Ecto neural progenitor cell (in vitro differentiated cells): ENCODE results near the gene CCNA1.

Experiments used
- DNase-seq: peaks from one replicate; pipeline ENCODE4 v3.0.0-alpha.2; 2018; ENCODE audit warnings: low spot score

Gene CCNA1

DNA sequence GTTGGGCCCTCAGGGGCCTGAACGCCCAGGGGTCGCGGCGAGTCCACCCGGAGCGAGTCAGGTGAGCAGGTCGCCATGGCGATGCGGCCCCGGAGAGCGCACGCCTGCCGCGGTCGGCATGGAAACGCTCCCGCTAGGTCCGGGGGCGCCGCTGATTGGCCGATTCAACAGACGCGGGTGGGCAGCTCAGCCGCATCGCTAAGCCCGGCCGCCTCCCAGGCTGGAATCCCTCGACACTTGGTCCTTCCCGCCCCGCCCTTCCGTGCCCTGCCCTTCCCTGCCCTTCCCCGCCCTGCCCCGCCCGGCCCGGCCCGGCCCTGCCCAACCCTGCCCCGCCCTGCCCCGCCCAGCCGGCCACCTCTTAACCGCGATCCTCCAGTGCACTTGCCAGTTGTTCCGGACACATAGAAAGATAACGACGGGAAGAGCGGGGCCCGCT is at the start of gene CCNA1:
Gene CCNA1, plus strand, starts transcription at position 390 of the 439 bp plus-strand sequence. CDS start 562 bp downstream, outside the sequence.
- peak; percentile 85 for DNase-seq

GRCh38 chr13:36385489-36385888 is 46.8 kb upstream of the CCNA1 start:
- no peak for DNase-seq

- no peak for DNase-seq
Measured at GRCh38 chr13:36395280-36395679, 37.0 kb upstream of the CCNA1 start.

- no peak for DNase-seq
Measured at GRCh38 chr13:36405151-36405550, 27.1 kb upstream of the CCNA1 start.

DNA sequence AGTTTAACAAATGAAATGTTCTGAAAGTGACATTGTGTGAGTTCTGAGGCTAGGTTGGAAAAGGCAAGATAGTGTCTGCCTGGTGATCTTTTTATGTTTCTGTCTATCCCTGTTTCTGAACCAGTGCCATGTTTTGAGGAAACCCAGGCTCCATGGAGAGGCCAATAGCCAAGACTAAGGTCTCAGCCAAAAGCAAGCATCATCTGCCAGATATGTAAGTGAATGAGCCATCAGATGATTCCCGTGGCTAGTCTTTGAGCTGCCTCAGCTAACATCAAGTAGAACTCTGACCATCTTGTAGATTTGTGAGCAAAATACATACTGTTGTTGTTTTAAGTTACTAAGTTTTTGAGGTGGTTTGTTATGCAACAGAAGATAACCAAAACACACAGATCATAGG is 19.6 kb upstream of the CCNA1 start:
- DNase-seq = no peak

DNA sequence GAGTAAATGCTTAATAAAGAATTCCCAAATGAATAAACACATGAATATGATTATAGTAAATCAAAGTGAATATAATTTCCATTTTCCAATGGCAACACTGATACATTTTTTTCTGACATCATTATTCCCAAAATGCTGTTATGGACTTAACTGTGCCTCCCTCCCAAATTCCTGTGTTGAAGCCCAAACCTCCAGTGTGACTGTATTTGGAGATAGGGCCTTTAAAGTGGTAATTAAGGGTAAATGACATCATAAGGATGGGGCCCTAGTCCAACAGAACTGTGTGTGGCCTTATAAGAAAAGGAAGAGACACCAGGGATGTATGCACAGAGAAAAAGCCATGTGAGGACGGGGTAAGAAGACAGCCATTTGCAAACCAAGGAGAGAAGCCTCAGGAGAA is 19.1 kb upstream of the CCNA1 start:
- no peak for DNase-seq

- no peak for DNase-seq
Measured at GRCh38 chr13:36414461-36414860, 17.8 kb upstream of the CCNA1 start.

- no peak for DNase-seq
Measured at GRCh38 chr13:36417331-36417730, 15.0 kb upstream of the CCNA1 start.

- no peak for DNase-seq
Measured at GRCh38 chr13:36418022-36418805, 14.1 kb upstream of the CCNA1 start.

DNA sequence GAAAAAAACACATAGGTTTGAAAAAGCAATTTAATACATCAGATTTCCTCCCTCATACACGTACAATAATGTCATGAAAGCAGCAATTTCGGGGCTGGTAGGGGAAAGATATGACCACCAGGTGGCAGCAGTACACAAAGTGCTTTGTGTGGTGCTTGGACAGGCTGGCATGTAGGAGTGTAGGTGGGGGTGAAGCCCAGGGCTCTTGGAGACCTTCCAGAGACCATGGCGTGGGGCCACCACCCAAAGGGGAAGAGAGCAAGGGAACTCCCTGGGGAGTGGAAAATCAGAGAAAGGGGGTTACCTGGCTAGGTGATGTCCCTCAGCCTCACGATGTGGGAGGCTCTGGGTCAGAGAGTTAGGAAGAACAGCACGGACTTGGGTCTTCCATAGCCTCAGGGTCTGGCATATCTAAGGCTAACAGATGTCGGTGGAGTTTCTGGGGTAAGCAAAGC is 11.8 kb upstream of the CCNA1 start:
- peak; percentile 83 for DNase-seq

- DNase-seq = no peak
Measured at GRCh38 chr13:36421447-36421846, 10.8 kb upstream of the CCNA1 start.

DNA sequence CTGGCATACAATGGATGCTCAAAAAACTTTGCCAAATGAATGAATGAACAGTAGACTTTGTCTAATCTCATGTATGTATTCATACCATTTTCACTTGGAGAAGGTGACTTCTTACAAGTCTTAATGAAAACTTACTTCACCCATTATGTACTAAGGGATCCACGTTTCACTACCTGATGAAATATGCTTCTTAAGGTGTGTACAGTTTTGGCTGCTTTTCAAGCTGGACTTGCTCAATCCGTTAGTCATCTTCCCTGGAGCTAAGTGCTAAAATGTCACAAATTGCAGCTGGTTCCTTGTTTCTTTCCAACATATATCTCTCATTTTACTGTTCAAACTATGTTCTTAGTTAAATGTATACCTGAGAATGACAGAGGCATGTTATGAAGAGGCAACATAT is 4.2 kb upstream of the CCNA1 start:
- DNase-seq = no peak

- DNase-seq = peak; percentile 55
Measured at GRCh38 chr13:36430247-36431203, 1.8 kb upstream of the CCNA1 start.

GRCh38 chr13:36431204-36432105 is 840 bp upstream of the CCNA1 start:
- DNase-seq = peak; percentile 58

DNA sequence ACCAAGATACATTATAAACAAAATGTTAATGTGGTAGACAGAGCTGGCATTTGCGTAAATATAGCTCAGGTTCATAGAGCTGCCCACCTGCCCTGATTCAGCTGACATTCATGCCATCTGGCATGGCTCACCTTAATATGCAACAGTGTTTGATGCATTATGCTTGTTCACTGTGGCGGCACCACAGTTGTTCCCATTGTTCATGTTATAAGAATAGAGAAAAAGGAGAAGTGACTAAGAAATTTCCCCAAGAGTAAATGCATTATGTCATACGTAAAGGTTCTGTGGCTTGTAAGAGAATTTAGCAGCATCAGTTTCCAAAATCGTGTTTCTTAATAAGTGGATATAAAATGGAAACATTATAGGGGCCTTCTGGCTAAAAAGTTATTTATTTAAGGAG is 4.5 kb downstream of the CCNA1 start:
- DNase-seq = no peak

DNA sequence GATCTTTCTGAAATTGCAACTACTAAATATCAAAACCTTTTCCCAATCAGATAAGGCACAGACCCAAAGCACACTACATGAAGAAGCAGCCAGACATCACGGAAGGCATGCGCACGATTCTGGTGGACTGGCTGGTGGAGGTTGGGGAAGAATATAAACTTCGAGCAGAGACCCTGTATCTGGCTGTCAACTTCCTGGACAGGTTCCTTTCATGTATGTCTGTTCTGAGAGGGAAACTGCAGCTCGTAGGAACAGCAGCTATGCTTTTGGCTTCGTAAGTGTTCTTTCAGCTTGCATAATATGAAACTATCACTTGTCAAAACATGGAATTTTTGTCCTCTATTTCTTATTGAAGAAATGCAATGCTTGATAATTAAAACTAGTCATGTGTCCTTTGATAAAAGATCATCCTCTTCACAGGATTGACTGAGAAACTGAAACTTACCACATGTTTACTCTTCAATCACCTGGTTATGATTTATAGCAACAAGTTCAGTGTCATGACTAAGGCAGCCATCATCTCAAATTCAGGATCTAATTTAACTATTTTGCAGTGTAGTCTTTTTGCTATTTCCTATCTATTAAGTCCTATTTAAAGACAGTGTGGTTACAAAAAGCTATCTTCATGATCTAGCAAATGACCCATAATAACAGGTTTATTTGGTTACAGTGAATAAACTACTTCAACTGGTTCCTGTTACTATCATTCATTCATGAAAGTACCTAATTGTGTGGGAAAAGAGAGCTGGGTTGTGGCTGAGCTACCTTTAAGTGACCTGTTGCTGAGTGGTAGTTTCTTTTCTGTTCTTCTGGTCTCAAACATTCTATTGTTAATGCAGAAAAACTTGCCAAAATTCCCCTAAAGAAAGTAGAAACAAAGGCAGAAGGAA is 6.5 kb downstream of the CCNA1 start:
- no peak for DNase-seq

GRCh38 chr13:36445278-36445677 is 13.0 kb downstream of the CCNA1 start:
- no peak for DNase-seq

DNA sequence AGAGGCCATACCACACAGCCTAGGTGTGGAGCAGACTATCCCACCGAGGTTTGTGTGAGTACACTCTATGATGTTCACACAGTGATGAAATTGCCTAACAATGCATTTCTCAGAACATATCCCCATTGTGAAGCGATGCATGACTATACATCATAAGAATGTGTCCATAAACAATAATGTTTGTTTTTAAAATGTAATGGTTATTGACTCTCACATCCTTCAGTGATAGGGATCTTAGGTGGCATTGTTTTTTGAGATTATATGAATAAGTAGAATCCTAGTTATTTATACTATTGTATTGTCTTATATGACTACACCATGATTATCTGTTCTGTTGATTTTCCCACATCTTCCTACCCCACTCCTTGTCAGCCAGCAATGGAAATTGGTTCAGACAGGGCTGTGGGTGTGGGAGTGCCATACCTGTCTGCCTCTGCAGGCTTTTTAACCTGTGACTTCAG is 13.6 kb downstream of the CCNA1 start:
- DNase-seq = no peak

GRCh38 chr13:36447501-36447900 is 15.2 kb downstream of the CCNA1 start:
- no peak for DNase-seq

DNA sequence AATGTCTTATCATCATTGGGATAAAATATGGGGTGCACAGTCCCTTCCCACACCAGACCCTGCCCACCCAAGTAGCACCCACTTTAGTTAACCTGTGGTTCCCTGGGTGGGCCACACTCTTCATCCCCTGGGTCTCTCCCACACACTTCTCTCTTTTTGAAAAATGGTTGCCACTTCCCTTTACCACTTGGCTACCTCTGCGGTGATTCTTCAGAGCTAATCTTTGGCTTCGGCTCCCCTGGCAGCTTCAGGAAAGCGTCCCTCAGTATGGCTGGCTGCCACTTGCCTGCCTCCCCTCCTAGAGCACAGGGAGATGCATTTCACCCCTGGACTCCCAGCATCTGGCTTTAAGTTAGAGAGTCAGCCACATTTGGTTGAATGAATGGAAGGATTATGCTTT is 18.2 kb downstream of the CCNA1 start:
- no peak for DNase-seq

DNA sequence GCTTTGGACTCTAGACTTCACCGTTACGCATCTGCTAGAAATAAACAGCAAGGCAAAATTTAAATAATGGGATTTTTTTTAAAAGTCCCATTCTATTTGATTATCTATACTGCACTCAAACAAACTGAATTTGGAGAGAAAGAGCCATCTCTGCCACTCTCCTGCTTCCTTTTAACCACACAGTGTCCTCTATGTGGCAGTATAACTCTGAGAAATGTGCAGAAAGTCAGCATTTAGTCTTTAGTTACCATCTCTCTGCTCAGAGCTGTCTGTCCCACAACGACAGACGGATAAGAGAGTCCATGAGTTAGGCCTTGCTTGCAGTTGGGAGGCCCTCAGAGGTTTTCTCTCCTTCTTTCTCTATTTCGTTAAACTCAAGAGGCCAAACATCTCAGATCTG is 21.2 kb downstream of the CCNA1 start:
- no peak for DNase-seq
